Hindlimb muscle (tissue), 1 donor: ENCODE measurements around the gene RGMA. TPM values are rescaled to one million over a fixed set of nuclear protein-coding genes. Genes with fewer than 3 reads are reported as not detected.
"Not testable (repeated sequence)": the region's sequence is repeated elsewhere in the genome, so short reads cannot be mapped to it uniquely, and the experiment has no call there.

Experiments used
- DNase-seq: peaks from one replicate; pipeline ENCODE4 v3.0.0-alpha.2; 2013
- polyA plus RNA-seq: library from polyadenylated mRNA; unstranded; fragments of 120-200 nt; gene quantifications from one replicate; pipeline ENCODE4 v1.2.1, GENCODE V29; 2013; ENCODE audit not compliant: insufficient read length

RGMA gene
- polyA plus RNA-seq, 1 donor = 101 TPM

- DNase-seq = not testable (repeated sequence)
Measured at GRCh38 chr15:93032515-93033206, 56.4 kb downstream of the RGMA start.

DNA sequence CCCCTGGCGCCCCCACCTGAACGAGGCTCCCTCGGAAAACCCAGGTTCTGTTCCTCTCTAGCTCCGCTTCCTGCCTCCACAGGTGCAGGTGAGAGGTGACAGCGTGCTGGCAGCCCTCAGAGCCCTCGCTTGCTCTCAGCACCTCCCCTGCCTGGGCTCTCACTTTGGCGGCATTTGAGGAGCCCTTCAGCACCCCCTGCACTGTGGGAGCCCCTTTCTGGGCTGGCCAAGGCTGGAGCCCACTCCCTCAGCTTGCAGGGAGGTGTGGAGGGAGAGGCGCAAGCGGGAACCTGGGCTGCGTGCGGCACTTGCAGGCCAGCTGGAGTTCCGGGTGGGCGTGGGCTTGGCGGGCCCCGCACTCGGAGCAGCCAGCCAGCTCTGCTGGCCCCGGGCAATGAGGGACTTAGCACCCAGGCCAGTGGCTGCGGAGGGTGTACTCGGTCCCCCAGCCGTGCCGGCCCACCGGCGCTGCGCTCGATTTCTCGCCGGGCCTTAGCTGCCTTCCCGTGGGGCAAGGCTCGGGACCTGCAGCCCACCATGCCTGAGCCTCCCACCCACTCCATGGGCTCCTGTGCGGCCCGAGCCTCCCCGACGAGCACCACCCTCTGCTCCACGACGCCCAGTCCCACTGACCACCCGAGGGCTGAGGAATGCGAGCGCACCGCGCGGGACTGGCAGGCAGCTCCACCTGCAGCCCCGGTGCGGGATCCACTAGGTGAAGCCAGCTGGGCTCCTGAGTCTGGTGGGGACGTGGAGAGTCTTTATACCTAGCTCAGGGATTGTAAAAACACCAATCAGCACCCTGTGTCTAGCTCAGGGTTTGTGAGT is 57.2 kb downstream of the RGMA start:
- DNase-seq = not testable (repeated sequence)

DNA sequence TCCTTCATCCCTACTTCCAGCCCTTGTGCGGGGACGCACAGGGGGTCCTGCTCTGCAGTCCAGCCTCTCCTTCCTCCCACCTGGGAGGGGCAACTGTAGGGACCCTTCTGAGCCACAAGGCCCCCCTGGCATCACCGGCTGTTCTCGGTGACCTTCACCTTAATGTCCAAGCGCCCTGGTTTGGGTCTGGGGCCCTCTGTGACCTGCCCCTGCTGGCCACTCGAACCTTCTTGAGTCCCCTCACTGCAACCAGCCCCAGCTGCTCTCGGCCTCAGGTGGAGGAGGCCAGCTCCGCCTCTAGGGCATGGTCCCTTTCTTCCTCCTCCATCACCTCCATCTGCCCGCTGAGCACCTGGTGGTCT is 57.9 kb downstream of the RGMA start:
- no peak for DNase-seq

DNA sequence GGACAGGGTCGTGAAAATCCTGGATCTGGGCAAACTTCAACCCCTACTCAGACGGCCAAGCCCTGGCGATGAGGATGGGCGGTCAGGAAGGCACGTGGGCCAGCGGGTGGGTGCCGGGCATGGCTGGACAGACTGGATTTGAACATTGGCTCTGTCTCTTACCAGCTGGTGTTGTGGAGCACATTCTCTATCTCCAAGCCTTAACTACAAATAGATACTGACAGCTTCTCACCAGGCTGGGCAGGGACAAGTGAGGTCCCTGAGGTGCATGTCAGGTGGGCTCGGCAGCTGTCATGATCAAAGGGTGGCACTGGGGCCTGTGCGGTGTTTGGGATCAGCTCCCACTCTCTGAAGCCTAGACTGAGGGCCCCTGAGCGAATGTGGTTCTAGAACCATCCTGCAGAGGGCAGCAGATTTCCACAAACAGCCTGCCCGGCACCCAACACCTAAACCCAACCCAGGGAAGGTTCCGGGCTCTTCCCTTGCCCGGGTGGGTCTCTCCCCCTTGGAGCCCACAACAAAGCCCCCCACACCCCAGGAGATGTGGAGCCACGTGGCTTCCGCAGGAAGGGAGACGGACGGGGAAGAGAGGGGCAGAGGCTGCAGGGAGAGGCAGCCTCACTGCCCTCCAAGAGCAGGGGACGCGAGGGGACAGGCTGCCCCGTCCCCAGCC is 58.4 kb downstream of the RGMA start:
- DNase-seq = peak; percentile 78

DNA sequence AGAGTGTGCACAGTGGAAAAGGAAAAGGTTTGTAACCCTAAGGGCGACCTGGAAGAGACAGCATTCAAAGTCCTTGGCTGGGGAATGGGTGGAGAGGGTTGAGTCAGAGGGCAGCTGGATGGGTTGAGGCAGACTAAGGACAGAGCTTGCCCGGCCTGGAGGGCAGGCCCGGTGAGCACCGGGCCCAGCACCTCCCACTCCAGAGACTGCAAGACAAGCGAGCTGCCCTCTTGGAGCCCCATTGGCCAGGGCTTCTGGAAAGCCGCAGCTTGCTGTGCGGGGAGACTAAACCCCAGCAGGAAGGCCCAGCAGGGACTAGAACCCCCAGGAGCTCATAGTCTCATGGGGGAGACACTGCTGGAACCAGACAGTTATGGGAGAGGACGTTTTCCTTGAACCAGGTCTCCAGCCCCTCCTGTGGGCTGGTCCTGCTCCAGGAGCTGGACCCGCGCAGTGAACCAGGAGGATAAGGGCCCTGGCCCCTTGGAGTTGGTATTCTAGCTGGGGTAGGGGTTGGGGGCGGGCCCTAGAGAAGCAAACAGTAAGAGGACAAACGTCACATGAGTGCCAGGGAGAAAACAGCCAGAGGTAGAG is 59.1 kb downstream of the RGMA start:
- no peak for DNase-seq

GRCh38 chr15:93029214-93029835 is 59.7 kb downstream of the RGMA start:
- no peak for DNase-seq

GRCh38 chr15:93028632-93029213 is 60.3 kb downstream of the RGMA start:
- DNase-seq = peak; percentile 76

DNA sequence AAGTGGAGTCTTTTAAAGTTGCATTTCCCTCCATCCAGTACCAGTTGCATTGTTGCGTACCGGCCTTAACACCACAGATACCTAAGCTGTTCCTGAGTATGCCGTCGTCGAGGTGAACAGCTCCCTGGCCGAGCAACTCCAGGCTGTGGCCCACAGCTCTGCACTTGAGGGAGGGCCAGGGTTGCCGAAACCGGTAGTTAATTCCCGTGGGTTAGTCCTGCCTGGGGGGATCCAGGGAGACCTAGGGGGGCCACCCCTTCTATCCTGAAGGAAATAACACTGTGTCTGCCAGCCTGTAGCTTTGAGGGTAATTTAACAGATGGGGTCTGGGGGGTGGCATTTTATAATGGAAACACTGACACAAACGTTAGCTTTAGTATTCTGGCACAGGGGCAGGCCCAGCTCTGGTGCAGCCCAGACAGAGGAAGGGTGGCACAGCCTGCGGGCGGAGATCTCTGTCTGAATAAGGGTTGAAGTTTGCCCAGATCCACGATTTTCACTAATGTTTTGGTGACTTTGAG is 60.8 kb downstream of the RGMA start:
- DNase-seq = no peak

DNA sequence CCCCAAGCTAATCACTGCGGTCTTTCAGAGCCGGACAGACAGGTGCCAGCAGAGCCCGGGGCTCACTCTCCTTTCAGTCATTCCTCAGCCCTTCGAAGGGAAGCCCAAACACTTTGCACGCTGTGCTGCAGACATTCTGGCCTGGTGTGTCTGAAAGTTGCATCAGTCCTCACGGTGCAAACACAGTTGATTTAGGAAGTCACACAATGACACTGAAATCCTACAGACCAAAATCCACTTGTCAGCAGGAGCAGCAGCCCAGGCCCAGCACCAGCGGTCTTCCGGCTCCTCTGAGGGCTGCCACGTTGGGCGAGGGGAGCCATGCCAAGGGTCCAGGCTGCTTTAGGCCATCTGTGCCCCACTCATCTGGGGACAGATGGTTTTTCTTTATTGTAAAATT is 61.6 kb downstream of the RGMA start:
- DNase-seq = no peak

DNA sequence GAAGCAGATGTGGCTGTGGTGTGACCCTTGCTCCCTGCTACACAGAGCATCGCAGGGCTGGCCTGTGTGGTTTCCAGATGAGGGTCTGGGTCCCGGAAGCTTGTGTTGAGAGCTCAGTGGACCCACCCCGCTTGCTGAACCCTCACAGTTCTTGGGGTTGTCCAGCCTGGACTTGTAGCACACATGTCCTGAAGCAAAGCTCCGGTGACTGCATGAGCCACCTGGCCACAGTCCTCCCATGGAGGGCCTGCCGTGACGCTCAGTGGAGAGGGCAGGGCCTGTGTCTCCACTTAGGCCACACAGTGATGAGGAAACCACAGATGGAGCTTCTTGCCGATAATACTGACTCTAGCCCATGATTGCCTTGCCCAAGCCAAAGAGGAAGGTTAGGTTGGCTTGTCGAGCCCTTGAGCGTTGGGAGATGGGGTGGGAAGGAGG is 62.6 kb downstream of the RGMA start:
- no peak for DNase-seq

DNA sequence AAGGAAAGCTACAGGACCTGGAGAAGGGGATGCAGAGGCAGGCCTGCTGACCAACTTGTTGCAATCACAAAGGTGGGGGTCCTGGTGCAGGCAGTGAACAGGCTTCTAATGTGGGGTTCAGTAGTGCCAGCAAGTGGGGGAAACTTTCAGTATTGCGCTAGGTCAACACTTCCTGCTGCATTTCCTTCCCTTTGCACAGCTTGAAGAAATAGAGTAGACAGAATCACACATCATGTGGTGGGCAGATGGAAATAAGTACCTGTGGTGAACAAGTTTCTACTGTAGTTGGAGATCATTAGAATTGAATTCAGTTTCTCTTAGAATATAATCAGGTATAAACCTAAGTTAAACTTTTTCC is 63.4 kb downstream of the RGMA start:
- no peak for DNase-seq

- DNase-seq = no peak
Measured at GRCh38 chr15:93024716-93025624, 64.0 kb downstream of the RGMA start.

DNA sequence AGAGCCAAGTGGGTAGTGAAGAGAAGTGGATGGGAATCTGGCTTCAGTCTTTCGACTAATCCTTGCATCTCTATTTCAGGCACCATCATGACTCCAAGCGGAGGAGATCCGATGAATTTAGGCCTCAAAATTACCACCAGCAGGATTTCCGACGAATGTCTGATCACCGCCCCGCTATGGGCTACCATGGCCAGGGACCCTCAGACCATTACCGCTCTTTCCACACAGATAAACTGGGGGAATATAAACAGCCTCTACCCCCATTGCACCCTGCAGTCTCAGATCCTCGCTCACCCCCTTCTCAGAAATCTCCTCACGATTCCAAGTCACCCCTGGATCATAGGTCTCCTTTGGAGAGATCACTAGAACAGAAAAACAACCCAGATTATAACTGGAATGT is 64.7 kb downstream of the RGMA start:
- DNase-seq = no peak

GRCh38 chr15:93020976-93021772 is 67.8 kb downstream of the RGMA start:
- DNase-seq = no peak

DNA sequence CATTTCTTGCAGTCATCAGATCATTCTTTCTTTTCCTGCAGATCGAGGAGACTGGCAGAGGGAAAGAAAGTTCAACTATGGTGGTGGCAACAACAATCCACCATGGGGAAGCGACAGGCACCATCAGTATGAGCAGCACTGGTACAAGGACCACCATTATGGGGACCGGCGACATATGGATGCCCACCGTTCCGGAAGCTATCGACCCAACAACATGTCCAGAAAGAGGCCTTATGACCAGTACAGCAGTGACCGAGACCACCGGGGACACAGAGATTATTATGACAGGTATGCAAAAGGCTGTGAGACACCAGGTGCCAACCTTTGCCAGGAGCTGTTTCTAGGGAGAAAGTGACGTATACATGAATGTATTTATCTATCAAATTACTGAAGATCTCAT is 69.0 kb downstream of the RGMA start:
- no peak for DNase-seq

DNA sequence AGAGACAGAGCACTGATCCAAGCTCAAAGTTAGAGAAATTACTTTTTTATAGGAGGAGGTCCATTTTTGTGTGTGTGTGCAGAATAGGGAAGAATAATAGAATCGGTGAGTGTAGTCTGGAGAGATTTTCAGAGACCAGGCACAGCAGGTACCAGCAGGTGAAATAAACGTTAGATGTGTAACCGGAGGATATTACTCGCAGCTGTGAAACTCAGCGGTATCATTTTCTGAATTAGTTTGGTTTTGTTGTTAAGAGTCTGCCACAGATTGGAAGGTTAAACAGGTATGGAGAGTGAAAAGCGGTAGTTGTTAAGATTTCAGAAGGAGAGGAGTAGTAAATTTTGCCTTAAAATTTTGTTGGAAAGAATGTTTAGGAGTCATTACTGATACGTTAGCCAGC is 69.9 kb downstream of the RGMA start:
- DNase-seq = no peak

- no peak for DNase-seq
Measured at GRCh38 chr15:93018574-93018973, 70.4 kb downstream of the RGMA start.

DNA sequence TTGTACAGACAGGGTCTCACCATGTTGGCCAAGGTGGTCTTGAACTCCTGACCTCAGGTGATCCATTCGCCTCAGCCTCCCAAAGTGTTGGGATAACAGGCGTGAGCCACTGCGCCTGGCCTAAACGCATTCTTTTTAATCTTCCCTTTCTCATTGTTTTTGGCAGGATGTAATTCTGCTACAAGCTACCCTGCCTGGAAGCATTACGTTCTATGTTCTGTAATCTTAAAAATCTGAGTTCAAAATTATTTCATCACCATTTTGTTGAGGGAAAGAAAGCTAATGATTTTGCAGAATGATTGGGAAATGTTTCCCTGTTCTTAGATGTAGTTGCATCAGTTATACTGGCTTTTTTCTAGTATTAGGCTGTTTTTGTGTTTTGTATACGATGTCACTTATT is 71.5 kb downstream of the RGMA start:
- DNase-seq = no peak

- DNase-seq = no peak
Measured at GRCh38 chr15:93012786-93013185, 76.2 kb downstream of the RGMA start.

DNA sequence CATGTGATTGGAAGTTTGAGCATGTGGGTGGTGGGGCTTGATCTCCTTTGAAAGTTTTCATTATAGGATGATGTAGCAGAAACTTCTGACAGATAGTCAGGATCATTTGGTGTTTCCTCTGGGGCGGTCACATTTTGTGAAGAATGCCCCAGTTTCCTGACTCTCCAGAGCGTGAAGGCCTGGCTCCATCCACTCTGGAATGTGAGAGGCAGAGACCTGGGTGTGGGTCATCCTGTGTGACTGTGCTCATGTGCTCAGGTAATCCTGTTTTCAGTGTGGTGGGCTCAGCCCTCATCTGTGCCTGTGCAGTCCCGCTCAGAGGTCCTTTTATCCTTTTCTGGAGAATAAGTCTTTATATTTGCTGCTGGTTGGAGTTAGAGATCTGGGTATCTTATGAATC is 81.0 kb downstream of the RGMA start:
- no peak for DNase-seq
